ENCODE data around the gene ZBTB7B. TPM values are rescaled to one million over a fixed set of nuclear protein-coding genes. Genes with fewer than 3 reads are reported as not detected.

The ZBTB7B gene
- total RNA-seq, 3 donors from 2014 or later, result 175 to 313 (median 255) TPM

GRCh38 chr1:155001675-155002463 is 733 bp upstream of the ZBTB7B start:
- peak; percentile 100 for DNase-seq
- intact Hi-C loops (cut with DNase I, micrococcal nuclease), result no loop called here
- Histone ChIP-seq H3K9me3 (no peaks in the 10 kb centered on the region), H3K4me1 (ENCODE audit: low read depth) (peaks cover 46% of the 10 kb centered on the region), H3K4me3 (peak overlapping the region; percentile 51), H3K36me3 (ENCODE audit: low read depth) (no peaks in the 10 kb centered on the region)
- ATAC-seq, result peak; percentile 75
- peak; percentile 6 for TF ChIP-seq CTCF (IDR thresholded peaks at IDR 0.05)

GRCh38 chr1:155003227-155003765 is 694 bp downstream of the ZBTB7B start:
- TF ChIP-seq CTCF (IDR thresholded peaks at IDR 0.05), result no peak
- no peaks in the 10 kb centered on the region for H3K36me3 ChIP-seq (ENCODE audit: low read depth)
- peak; percentile 55 to 75 (median 64) for DNase-seq
- no peaks in the 10 kb centered on the region for H3K9me3 ChIP-seq
- peaks cover 58% of the 10 kb centered on the region for H3K4me1 ChIP-seq (ENCODE audit: low read depth)
- peak overlapping the region; percentile 84 for H3K4me3 ChIP-seq
- ATAC-seq, result no peak
- intact Hi-C loops (cut with DNase I, micrococcal nuclease), result no loop called here

GRCh38 chr1:155003766-155004351 is 1.3 kb downstream of the ZBTB7B start:
- ATAC-seq, result no peak
- no peak for TF ChIP-seq CTCF (IDR thresholded peaks at IDR 0.05)
- intact Hi-C loops (cut with DNase I, micrococcal nuclease), result no loop called here

GRCh38 chr1:155004352-155005075 is 1.9 kb downstream of the ZBTB7B start:
- TF ChIP-seq CTCF (IDR thresholded peaks at IDR 0.05), result no peak
- Histone ChIP-seq H3K4me1 (ENCODE audit: low read depth) (peaks cover 54% of the 10 kb centered on the region), H3K9me3 (no peaks in the 10 kb centered on the region), H3K4me3 (peak overlapping the region; percentile 84), H3K36me3 (ENCODE audit: low read depth) (no peaks in the 10 kb centered on the region)
- DNase-seq (peak in 2 of 3 donors; percentile 53 to 63), ATAC-seq (no peak)
- intact Hi-C loops (cut with DNase I, micrococcal nuclease), result no loop called here

More at GRCh38 chr1:155003766-155004351, 1.3 kb downstream of the ZBTB7B start:
- H3K36me3 ChIP-seq (ENCODE audit: low read depth), result no peaks in the 10 kb centered on the region
- H3K9me3 ChIP-seq, result no peaks in the 10 kb centered on the region
- H3K4me3 ChIP-seq, result peak overlapping the region; percentile 84
- H3K4me1 ChIP-seq (ENCODE audit: low read depth), result peaks cover 58% of the 10 kb centered on the region
- peak; percentile 75 to 88 (median 83) for DNase-seq
